OCI-LY3 (cell line): ENCODE results near the gene NDUFAF5.

Experiments used
- CTCF ChIP-seq: fragments of 200-600, 300-600 bp; sonication (generic); IDR thresholded peaks from 2 replicates; pipeline ENCODE4 v1.5.1; 2014; ENCODE audit warnings: antibody characterized with exemption, low read length, low read depth
- EZH2phosphoT487 ChIP-seq: fragments of 200-600 bp; shearing (Covaris generic); IDR thresholded peaks from 2 replicates; pipeline ENCODE4 v1.6.1; 2018; ENCODE audit warnings: antibody characterized with exemption, mixed run types, low read depth

- TF ChIP-seq EZH2phosphoT487 (no peak), CTCF (no peak)
Observed at GRCh38 chr20:13784271-13784892, 446 bp upstream of the NDUFAF5 start.
